CD4-positive, alpha-beta T cell treated with Interferon gamma for 1 hour (primary cell): ENCODE results near the gene ZNF408.
"Not testable (repeated sequence)": the region's sequence is repeated elsewhere in the genome, so short reads cannot be mapped to it uniquely, and the experiment has no call there.

Experiments used
- DNase-seq: peaks from one replicate; pipeline ENCODE4 v3.0.0-alpha.2; 2020

ZNF408 gene

GRCh38 chr11:46698597-46698996 is 2.2 kb upstream of the ZNF408 start:
- DNase-seq = no peak

GRCh38 chr11:46701078-46701654 is 335 bp downstream of the ZNF408 start:
- DNase-seq = no peak

- DNase-seq = no peak
Measured at GRCh38 chr11:46705070-46705688, 4.3 kb downstream of the ZNF408 start.

- DNase-seq = no peak
Measured at GRCh38 chr11:46706886-46707285, 6.1 kb downstream of the ZNF408 start.

GRCh38 chr11:46709351-46709750 is 8.5 kb downstream of the ZNF408 start:
- DNase-seq = not testable (repeated sequence)

- DNase-seq = no peak
Measured at GRCh38 chr11:46710821-46711269, 10.0 kb downstream of the ZNF408 start.

GRCh38 chr11:46711303-46711702 is 10.5 kb downstream of the ZNF408 start:
- DNase-seq = no peak

GRCh38 chr11:46712874-46713576 is 12.2 kb downstream of the ZNF408 start:
- no peak for DNase-seq

GRCh38 chr11:46717825-46718154 is 17.0 kb downstream of the ZNF408 start:
- DNase-seq = not testable (repeated sequence)

GRCh38 chr11:46718155-46719019 is 17.6 kb downstream of the ZNF408 start:
- no peak for DNase-seq

GRCh38 chr11:46719048-46719542 is 18.3 kb downstream of the ZNF408 start, which contains the start of gene F2:
TSS of gene F2 (plus strand) at chr11:46719213. CDS start at chr11:46719236, 23 bp downstream.
- DNase-seq = no peak

GRCh38 chr11:46719543-46720218 is 18.9 kb downstream of the ZNF408 start:
- DNase-seq = no peak

GRCh38 chr11:46721286-46721685 is 20.5 kb downstream of the ZNF408 start:
- DNase-seq = no peak

- DNase-seq = no peak
Measured at GRCh38 chr11:46722566-46723358, 21.9 kb downstream of the ZNF408 start.

GRCh38 chr11:46723359-46723680 is 22.5 kb downstream of the ZNF408 start:
- DNase-seq = no peak

GRCh38 chr11:46724088-46724487 is 23.3 kb downstream of the ZNF408 start:
- no peak for DNase-seq

GRCh38 chr11:46725338-46726205 is 24.7 kb downstream of the ZNF408 start:
- no peak for DNase-seq

GRCh38 chr11:46726206-46726862 is 25.5 kb downstream of the ZNF408 start:
- no peak for DNase-seq

GRCh38 chr11:46727952-46728658 is 27.3 kb downstream of the ZNF408 start:
- no peak for DNase-seq

GRCh38 chr11:46728659-46729040 is 27.8 kb downstream of the ZNF408 start:
- DNase-seq = no peak
